GM21423 (cell line): ENCODE data around the gene IL25.
"Not testable (repeated sequence)": the region's sequence is repeated elsewhere in the genome, so short reads cannot be mapped to it uniquely, and the experiment has no call there.

Experiments used
- ATAC-seq: cut with Tn5 transposase; IDR thresholded peaks from one replicate; pipeline ENCODE4 v1.9.1; 2021; ENCODE audit warnings: mild to moderate bottlenecking, moderate library complexity; ENCODE audit not compliant: unreplicated experiment

IL25 gene

GRCh38 chr14:23372509-23372908, at the start of gene IL25:
Gene IL25, plus strand, starts transcription at chr14:23372809.
- ATAC-seq = no peak

GRCh38 chr14:23323838-23324454, 48.7 kb upstream of the IL25 start:
- ATAC-seq = no peak

GRCh38 chr14:23324455-23324846, 48.2 kb upstream of the IL25 start:
- no peak for ATAC-seq

- ATAC-seq = no peak
These were observed 47.6 kb upstream of the IL25 start for GRCh38 chr14:23324993-23325392.

- not testable (repeated sequence) for ATAC-seq
These were observed 46.9 kb upstream of the IL25 start for GRCh38 chr14:23325746-23326145.

GRCh38 chr14:23326491-23327332, 45.9 kb upstream of the IL25 start:
- ATAC-seq = no peak

- no peak for ATAC-seq
These were observed 44.5 kb upstream of the IL25 start for GRCh38 chr14:23327947-23328744.

- no peak for ATAC-seq
These were observed 37.0 kb upstream of the IL25 start for GRCh38 chr14:23335623-23336022.

GRCh38 chr14:23339506-23340268, 32.9 kb upstream of the IL25 start:
- ATAC-seq = no peak

GRCh38 chr14:23344481-23344880, 28.1 kb upstream of the IL25 start:
- ATAC-seq = no peak

- ATAC-seq = no peak
These were observed 26.5 kb upstream of the IL25 start for GRCh38 chr14:23345987-23346692.

- ATAC-seq = no peak
These were observed 25.8 kb upstream of the IL25 start for GRCh38 chr14:23346693-23347405.

- no peak for ATAC-seq
These were observed 25.0 kb upstream of the IL25 start for GRCh38 chr14:23347406-23348296.

- ATAC-seq = no peak
These were observed 24.3 kb upstream of the IL25 start for GRCh38 chr14:23348297-23348655.

GRCh38 chr14:23349156-23349845, 23.3 kb upstream of the IL25 start:
- ATAC-seq = no peak

- no peak for ATAC-seq
These were observed 20.7 kb upstream of the IL25 start for GRCh38 chr14:23351681-23352505.
